IPS-15b (cell line): Measurements from ENCODE around the gene PTGIS.

Experiments used
- H3K27me3 ChIP-seq: one replicate; pipeline ENCODE4 v1.6.1; 2013; ENCODE audit warnings: low read length; ENCODE audit not compliant: control insufficient read depth, insufficient read depth
- H3K36me3 ChIP-seq: one replicate; pipeline ENCODE4 v1.6.1; 2013; ENCODE audit warnings: low read length; ENCODE audit not compliant: control insufficient read depth, insufficient read depth
- H3K4me1 ChIP-seq: one replicate; pipeline ENCODE4 v1.6.1; 2013; ENCODE audit warnings: mild to moderate bottlenecking, low read length; ENCODE audit not compliant: control insufficient read depth, insufficient read depth
- H3K4me3 ChIP-seq: one replicate; pipeline ENCODE4 v1.5.1; 2013; ENCODE audit warnings: low read depth, low read length
- H3K9ac ChIP-seq: one replicate; pipeline ENCODE4 v1.6.1; 2013; ENCODE audit warnings: low read depth, mild to moderate bottlenecking, low read length
- H3K9me3 ChIP-seq: one replicate; pipeline ENCODE4 v1.6.1; 2013; ENCODE audit warnings: mild to moderate bottlenecking, low read length; ENCODE audit not compliant: control insufficient read depth, insufficient read depth

The PTGIS gene

GRCh38 chr20:49526568-49526967 lies 41.4 kb downstream of the PTGIS start:
- Histone ChIP-seq H3K4me1 (no peaks in the 10 kb centered on the region), H3K36me3 (peaks cover 4% of the 10 kb centered on the region), H3K9ac (no peak overlapping the region), H3K9me3 (no peaks in the 10 kb centered on the region), H3K4me3 (no peak overlapping the region), H3K27me3 (no peaks in the 10 kb centered on the region)

- Histone ChIP-seq H3K9me3 (no peaks in the 10 kb centered on the region), H3K9ac (no peak overlapping the region), H3K4me1 (no peaks in the 10 kb centered on the region), H3K36me3 (peaks cover 4% of the 10 kb centered on the region), H3K4me3 (no peak overlapping the region), H3K27me3 (no peaks in the 10 kb centered on the region)
Measured at GRCh38 chr20:49526056-49526455, 41.9 kb downstream of the PTGIS start.

DNA sequence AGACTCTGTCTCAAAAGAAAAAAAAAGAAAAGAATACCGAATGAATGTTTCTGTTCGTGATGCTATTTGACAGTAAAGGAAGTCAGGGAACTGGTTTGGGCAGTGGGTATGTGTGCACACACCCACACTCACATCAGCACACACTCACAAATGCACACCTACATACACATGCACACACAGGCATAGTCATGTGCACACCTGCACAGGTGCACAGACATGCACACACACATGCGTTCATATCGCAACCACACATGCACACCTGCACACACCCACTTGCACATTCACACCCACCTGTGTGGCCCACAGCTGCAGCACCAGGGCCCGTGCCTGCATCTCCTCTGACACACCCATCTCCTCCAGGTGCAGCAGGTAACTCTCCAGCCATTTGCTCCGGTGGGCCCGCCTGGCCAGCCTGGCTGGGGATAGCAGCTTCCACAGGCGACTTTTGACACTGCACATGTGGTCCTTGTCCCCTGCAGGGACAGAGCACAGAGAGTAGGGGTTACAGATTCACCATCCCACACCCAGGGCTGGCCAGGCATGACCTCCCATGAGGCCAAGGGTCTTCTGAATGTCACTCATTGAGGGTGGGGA lies 44.1 kb downstream of the PTGIS start:
- no peaks in the 10 kb centered on the region for H3K9me3 ChIP-seq
- H3K4me3 ChIP-seq: no peak overlapping the region
- H3K9ac ChIP-seq: no peak overlapping the region
- no peaks in the 10 kb centered on the region for H3K27me3 ChIP-seq
- H3K4me1 ChIP-seq: no peaks in the 10 kb centered on the region
- peaks cover 4% of the 10 kb centered on the region for H3K36me3 ChIP-seq

DNA sequence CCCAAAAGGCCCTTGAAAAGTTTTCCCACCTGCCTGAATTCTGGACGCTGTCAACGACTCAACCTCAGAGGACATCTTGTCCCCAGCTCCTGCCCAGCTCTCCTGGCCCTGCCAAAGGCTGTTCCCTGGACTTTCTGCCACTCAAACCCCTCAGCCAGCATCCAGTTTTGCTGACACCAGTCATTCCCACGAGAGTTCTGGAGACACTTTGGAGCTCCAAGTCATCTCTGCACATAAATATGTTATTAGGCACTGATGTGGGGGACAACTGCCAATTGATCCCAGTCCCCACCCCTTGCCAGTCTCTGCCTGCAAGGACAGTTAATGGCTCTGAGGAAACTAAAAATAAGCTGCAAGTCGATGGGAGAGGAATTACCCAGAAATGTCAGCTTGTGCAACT lies 46.6 kb downstream of the PTGIS start:
- H3K4me1 ChIP-seq: no peaks in the 10 kb centered on the region
- no peaks in the 10 kb centered on the region for H3K27me3 ChIP-seq
- H3K9ac ChIP-seq: no peak overlapping the region
- H3K4me3 ChIP-seq: no peak overlapping the region
- H3K36me3 ChIP-seq: peaks cover 4% of the 10 kb centered on the region
- H3K9me3 ChIP-seq: no peaks in the 10 kb centered on the region

DNA sequence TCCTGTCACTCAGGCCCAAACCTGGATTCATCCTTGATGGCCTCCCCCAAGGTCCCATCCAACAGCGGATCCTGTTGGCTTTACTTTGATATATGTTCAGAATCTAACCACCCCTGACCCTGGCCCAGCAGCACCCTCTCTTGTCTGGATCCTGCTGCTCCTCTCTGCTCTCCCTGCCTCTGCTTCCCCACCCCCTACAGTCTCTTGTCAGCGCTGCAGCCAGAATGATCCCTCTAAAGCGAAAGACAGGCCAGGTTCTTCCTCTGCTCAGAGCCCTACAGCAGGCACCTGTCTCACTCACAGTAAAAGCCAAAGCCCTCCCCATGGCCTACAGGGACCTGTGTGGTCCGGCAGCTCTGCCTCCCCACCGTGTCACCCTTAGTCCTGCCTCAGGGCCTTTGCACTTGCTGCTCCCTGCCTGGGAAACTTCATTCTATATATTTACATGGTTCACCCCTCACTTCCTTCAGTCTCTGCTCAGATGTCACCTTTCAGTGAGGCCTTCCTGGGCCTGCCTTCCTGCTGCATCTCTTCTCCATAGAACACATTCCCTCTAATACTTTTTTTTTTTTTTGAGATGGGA lies 48.1 kb downstream of the PTGIS start:
- H3K4me3 ChIP-seq: no peak overlapping the region
- no peaks in the 10 kb centered on the region for H3K9me3 ChIP-seq
- no peak overlapping the region for H3K9ac ChIP-seq
- peaks cover 1% of the 10 kb centered on the region for H3K36me3 ChIP-seq
- no peaks in the 10 kb centered on the region for H3K4me1 ChIP-seq
- H3K27me3 ChIP-seq: no peaks in the 10 kb centered on the region

- H3K27me3 ChIP-seq: no peaks in the 10 kb centered on the region
- H3K4me3 ChIP-seq: no peak overlapping the region
- H3K36me3 ChIP-seq: no peaks in the 10 kb centered on the region
- H3K9ac ChIP-seq: no peak overlapping the region
- H3K4me1 ChIP-seq: no peaks in the 10 kb centered on the region
- no peaks in the 10 kb centered on the region for H3K9me3 ChIP-seq
Measured at GRCh38 chr20:49519212-49519712, 48.7 kb downstream of the PTGIS start.

- Histone ChIP-seq H3K4me3 (no peak overlapping the region), H3K36me3 (no peaks in the 10 kb centered on the region)
Measured at GRCh38 chr20:49518576-49518975, 49.4 kb downstream of the PTGIS start.

GRCh38 chr20:49517805-49518100 lies 50.2 kb downstream of the PTGIS start:
- H3K27me3 ChIP-seq: no peaks in the 10 kb centered on the region
- H3K9ac ChIP-seq: no peak overlapping the region
- no peaks in the 10 kb centered on the region for H3K36me3 ChIP-seq
- no peaks in the 10 kb centered on the region for H3K4me1 ChIP-seq
- no peaks in the 10 kb centered on the region for H3K9me3 ChIP-seq
- H3K4me3 ChIP-seq: no peak overlapping the region

More at GRCh38 chr20:49518576-49518975, 49.4 kb downstream of the PTGIS start:
- Histone ChIP-seq H3K9me3 (no peaks in the 10 kb centered on the region), H3K27me3 (no peaks in the 10 kb centered on the region), H3K9ac (no peak overlapping the region), H3K4me1 (no peaks in the 10 kb centered on the region)

DNA sequence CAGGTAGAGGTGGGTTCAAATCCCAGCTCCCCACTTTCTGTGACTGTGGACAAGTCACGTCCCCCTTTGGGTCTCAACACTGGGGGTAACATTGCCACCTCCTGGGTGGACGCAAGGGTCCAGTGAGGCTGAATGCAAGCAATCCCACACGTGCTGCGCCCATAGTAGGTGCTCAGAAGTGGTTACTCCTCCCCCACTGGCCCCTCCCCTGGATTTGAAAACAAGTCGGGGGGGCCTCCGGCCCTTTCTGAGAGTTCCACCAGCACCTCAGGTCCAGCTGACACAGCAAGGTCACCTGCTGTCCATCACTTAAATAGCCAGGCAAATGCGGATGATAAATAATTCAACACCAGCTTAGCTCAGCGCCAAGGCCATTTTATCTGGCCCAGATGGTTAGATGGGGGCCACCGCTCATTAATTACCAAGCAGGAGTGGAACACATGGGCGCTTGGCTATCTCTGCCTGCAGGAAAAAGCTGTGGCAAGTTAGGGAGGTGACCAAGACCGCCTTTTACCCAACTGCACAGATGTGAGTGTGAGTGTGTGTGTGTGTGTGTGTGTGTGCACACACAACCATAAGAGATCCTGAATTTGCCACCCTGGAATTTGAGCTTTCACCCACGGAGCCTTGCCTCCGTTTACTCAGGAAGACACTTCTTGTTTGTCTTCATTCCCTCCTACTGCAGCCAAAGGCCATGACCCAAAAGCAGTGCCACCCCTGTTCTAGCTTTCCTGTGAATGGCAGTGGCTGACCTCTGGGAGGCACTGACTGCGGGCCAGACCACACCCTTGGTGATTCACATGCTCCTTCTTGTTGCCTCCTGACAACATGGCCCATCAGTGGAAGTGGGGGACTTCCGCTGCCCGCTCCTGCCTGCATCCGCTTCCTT lies 50.8 kb downstream of the PTGIS start:
- Histone ChIP-seq H3K9ac (no peak overlapping the region), H3K4me1 (no peaks in the 10 kb centered on the region), H3K27me3 (no peaks in the 10 kb centered on the region), H3K4me3 (no peak overlapping the region), H3K36me3 (no peaks in the 10 kb centered on the region), H3K9me3 (no peaks in the 10 kb centered on the region)

DNA sequence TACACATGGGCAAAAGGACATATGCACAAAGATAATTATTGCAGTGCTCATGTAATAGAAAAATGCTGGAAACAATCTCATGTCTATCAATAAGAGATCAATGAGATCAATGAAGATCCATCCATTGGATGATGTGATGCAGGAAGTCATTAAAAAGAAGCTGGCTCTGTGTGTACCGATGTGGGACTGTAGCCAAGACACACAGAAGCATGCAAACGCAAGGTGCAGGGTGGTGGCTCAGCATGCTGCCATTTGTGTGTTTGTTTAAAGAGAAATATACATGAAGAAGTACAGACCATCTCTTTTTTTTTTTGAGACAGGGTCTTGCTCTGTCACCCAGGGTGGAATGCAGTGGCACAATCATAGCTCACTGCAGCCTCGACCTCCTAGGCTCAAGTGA lies 52.4 kb downstream of the PTGIS start:
- Histone ChIP-seq H3K9me3 (no peaks in the 10 kb centered on the region), H3K9ac (no peak overlapping the region), H3K4me3 (no peak overlapping the region), H3K4me1 (no peaks in the 10 kb centered on the region), H3K36me3 (no peaks in the 10 kb centered on the region), H3K27me3 (no peaks in the 10 kb centered on the region)

DNA sequence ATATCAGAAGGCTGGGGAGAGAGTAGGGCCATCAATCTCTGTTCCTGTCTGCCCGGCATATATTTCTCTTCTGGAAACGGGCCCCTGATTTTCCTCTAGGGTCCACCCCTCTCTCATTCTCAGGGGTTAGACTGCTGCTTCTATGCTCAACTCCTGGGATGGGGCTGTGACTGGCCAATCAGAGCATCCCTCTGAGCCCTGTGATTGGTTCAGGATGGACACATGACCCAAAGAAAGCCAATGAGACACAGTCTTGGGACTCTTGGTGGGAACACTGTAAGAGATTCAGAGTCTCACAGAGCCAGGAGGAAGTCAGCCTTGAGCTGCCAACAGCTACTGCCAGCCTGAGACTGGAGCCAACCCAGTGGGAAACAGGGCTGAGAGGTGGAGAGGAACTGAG lies 54.4 kb downstream of the PTGIS start:
- Histone ChIP-seq H3K4me3 (no peak overlapping the region), H3K9me3 (no peaks in the 10 kb centered on the region), H3K27me3 (no peaks in the 10 kb centered on the region), H3K36me3 (no peaks in the 10 kb centered on the region), H3K4me1 (no peaks in the 10 kb centered on the region), H3K9ac (no peak overlapping the region)

DNA sequence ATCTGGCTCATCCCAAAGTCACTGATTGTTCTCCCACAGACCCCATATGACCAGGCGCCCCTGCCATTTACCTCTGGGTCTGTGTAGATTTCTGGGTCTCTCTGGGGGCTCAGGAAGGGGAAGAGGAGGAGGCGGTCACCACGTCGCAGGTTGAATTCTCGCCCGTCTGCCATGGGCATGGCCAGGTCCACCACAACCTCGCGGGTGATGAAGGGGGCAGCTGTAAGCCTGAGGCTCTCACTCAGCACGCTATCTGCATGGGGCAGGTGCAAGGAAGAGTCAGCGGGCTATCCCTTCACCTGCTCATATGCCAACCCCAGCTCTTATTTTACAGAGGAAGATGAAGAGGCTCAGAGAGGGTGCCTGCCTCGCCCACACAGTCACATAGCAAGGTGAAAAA lies 54.9 kb downstream of the PTGIS start:
- Histone ChIP-seq H3K4me3 (no peak overlapping the region), H3K4me1 (no peaks in the 10 kb centered on the region), H3K27me3 (no peaks in the 10 kb centered on the region), H3K36me3 (no peaks in the 10 kb centered on the region), H3K9me3 (no peaks in the 10 kb centered on the region), H3K9ac (no peak overlapping the region)
